WERI-Rb-1 (cell line): ENCODE data around the gene SCAMP5.

ENCODE experiments used
- DNase-seq: peaks from one replicate; pipeline ENCODE4 v3.0.0-alpha.2; 2020
- H3K27ac ChIP-seq: fragments of 250-450 bp; sonication (Bioruptor Pico); 2 replicates; pipeline ENCODE4 v1.5.1; 2020; ENCODE audit warnings: mild to moderate bottlenecking, moderate library complexity
- H3K27me3 ChIP-seq: fragments of 250-450 bp; sonication (Bioruptor Pico); 2 replicates; pipeline ENCODE4 v1.5.1; 2021; ENCODE audit warnings: mild to moderate bottlenecking, low read depth, moderate library complexity; ENCODE audit not compliant: insufficient read depth, severe bottlenecking
- H3K36me3 ChIP-seq: fragments of 250-450 bp; sonication (Bioruptor Pico); 2 replicates; pipeline ENCODE4 v1.5.1; 2020; ENCODE audit warnings: mild to moderate bottlenecking, moderate library complexity
- H3K4me3 ChIP-seq: 2 replicates; pipeline ENCODE4 v1.5.1; 2011; ENCODE audit warnings: low read depth, mild to moderate bottlenecking, control low read depth, low read length
- H3K9me3 ChIP-seq: fragments of 250-450 bp; sonication (Bioruptor Pico); 2 replicates; pipeline ENCODE4 v1.5.1; 2021; ENCODE audit warnings: mild to moderate bottlenecking, moderate library complexity; ENCODE audit not compliant: severe bottlenecking
- CTCF ChIP-seq: IDR thresholded peaks from 2 replicates; pipeline ENCODE4 v1.5.1; 2011; ENCODE audit warnings: low read depth, mild to moderate bottlenecking, control low read depth, inconsistent platforms, low read length

SCAMP5 gene

GRCh38 chr15:74978503-74978902 lies 16.9 kb upstream of the SCAMP5 start:
- DNase-seq = no peak
- Histone ChIP-seq H3K4me3 (no peak overlapping the region), H3K36me3 (no peaks in the 10 kb centered on the region), H3K27ac (no peak overlapping the region), H3K9me3 (no peaks in the 10 kb centered on the region), H3K27me3 (no peaks in the 10 kb centered on the region)
- TF ChIP-seq CTCF = no peak

- H3K36me3 ChIP-seq = no peaks in the 10 kb centered on the region
- DNase-seq = no peak
These were observed 13.2 kb upstream of the SCAMP5 start for GRCh38 chr15:74982183-74982582.

GRCh38 chr15:74983725-74984231 lies 11.6 kb upstream of the SCAMP5 start:
- Histone ChIP-seq H3K4me3 (no peak overlapping the region), H3K36me3 (no peaks in the 10 kb centered on the region), H3K9me3 (no peaks in the 10 kb centered on the region), H3K27ac (no peak overlapping the region), H3K27me3 (no peaks in the 10 kb centered on the region)
- DNase-seq = no peak
- no peak for TF ChIP-seq CTCF

More at GRCh38 chr15:74982183-74982582, 13.2 kb upstream of the SCAMP5 start:
- Histone ChIP-seq H3K9me3 (no peaks in the 10 kb centered on the region), H3K4me3 (no peak overlapping the region), H3K27ac (no peak overlapping the region), H3K27me3 (no peaks in the 10 kb centered on the region)
- no peak for TF ChIP-seq CTCF

- TF ChIP-seq CTCF = peak; percentile 74
- no peak overlapping the region for H3K27ac ChIP-seq
- H3K4me3 ChIP-seq = no peak overlapping the region
- H3K36me3 ChIP-seq = no peaks in the 10 kb centered on the region
- peaks cover 2% of the 10 kb centered on the region for H3K9me3 ChIP-seq
- DNase-seq = peak; percentile 71
- no peaks in the 10 kb centered on the region for H3K27me3 ChIP-seq
These were observed 7.2 kb upstream of the SCAMP5 start for GRCh38 chr15:74988007-74988800.

- no peaks in the 10 kb centered on the region for H3K36me3 ChIP-seq
- no peaks in the 10 kb centered on the region for H3K27me3 ChIP-seq
- TF ChIP-seq CTCF = no peak
- H3K4me3 ChIP-seq = no peak overlapping the region
- H3K9me3 ChIP-seq = peaks cover 2% of the 10 kb centered on the region
- H3K27ac ChIP-seq = no peak overlapping the region
- DNase-seq = no peak
These were observed 5.8 kb upstream of the SCAMP5 start for GRCh38 chr15:74989527-74989926.
